ENCODE results near the gene TRIM34. TPM values are rescaled to one million over a fixed set of nuclear protein-coding genes. Genes with fewer than 3 reads are reported as not detected.
"Not testable (repeated sequence)": the region's sequence is repeated elsewhere in the genome, so short reads cannot be mapped to it uniquely, and the experiment has no call there.

Gene TRIM34
- total RNA-seq, 1 experiment from 2014 or later = 0.42 TPM

DNA sequence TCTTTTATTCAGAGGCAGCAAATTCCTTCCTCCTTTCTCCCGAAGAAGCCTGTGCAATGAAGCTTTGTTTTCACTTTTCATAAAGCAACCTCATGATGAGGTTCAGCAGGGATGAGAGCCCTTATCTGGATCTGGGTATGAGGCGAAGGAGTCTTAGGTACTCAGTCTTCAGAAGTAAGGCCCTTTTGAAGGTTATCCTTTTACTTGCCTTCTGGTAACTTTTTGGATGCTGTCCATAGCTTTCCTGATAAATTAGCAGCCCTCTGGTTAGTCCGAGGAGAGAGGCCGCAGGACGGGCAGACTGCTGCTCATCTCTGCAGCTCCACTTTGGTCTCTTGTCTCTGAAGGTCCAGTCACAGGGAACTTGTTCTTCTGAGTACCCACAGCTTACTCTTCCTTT is 65.9 kb downstream of the TRIM34 start:
- RAD21 ChIA-PET (ENCODE audit: low non-redundant PET in 1 of 2, low total read pairs in 2 of 2, uncharacterized antibody in 2 of 2, unreplicated experiment in 2 of 2) = no interaction called here
- no peak for DNase-seq (ENCODE audit: low read depth, low spot score)
- no peaks in the 10 kb centered on the region for H3K9me2 ChIP-seq (ENCODE audit: insufficient read depth)
- no peaks in the 10 kb centered on the region for H3K36me3 ChIP-seq (ENCODE audit: control insufficient read depth in 1 of 2, insufficient read depth in 2 of 2, low read length in 2 of 2)
- CTCF ChIA-PET = interaction anchor here (1.2 kb wide), 1 partner anchor 119 kb away, joined by 3 read pairs; no protein-coding TSS in a partner anchor
- POLR2A ChIA-PET = no interaction called here
- no peak overlapping the region for H3K4me2 ChIP-seq (ENCODE audit: low read length)
- H3K9ac ChIP-seq (ENCODE audit: low read length) = no peak overlapping the region
- H3K27ac ChIP-seq (ENCODE audit: low read depth, low read length) = no peak overlapping the region
- no peaks in the 10 kb centered on the region for H4K20me1 ChIP-seq (ENCODE audit: insufficient read depth)
- no peak for TF ChIP-seq MAX (IDR thresholded peaks at IDR 0.05)
- no peak for TF ChIP-seq ELF1 (IDR thresholded peaks at IDR 0.05; ENCODE audit: borderline replicate concordance, low read depth)
- TF ChIP-seq JUND (IDR thresholded peaks at IDR 0.05) = no peak
- TF ChIP-seq FOSL1 (IDR thresholded peaks at IDR 0.05; ENCODE audit: low read depth) = no peak
- TF ChIP-seq SIN3A (IDR thresholded peaks at IDR 0.05; ENCODE audit: low read depth) = no peak
- H3K9me3 ChIP-seq (ENCODE audit: control insufficient read depth in 1 of 2, insufficient read depth in 1 of 2, low read depth in 1 of 2, low read length in 2 of 2) = no peaks in the 10 kb centered on the region
- no peak overlapping the region for H3K4me3 ChIP-seq (replicated peaks in 1 of 2; ENCODE audit: low read depth in 1 of 2, low read length in 2 of 2)
- ATAC-seq = no peak
- intact Hi-C loops (cut with micrococcal nuclease) = no loop called here
- H3K4me1 ChIP-seq (ENCODE audit: control insufficient read depth in 1 of 2, insufficient read depth in 2 of 2, low read length in 2 of 2) = no peaks in the 10 kb centered on the region
- no peaks in the 10 kb centered on the region for H3K79me2 ChIP-seq (ENCODE audit: insufficient read depth, low read length)
- peaks cover 19% of the 10 kb centered on the region for H3K27me3 ChIP-seq (ENCODE audit: insufficient read depth, low read length)
- no peak overlapping the region for H2AFZ ChIP-seq (ENCODE audit: low read depth, low read length, poor library complexity, severe bottlenecking)
- no TSS peak for BruUV-seq (replicated peaks)

DNA sequence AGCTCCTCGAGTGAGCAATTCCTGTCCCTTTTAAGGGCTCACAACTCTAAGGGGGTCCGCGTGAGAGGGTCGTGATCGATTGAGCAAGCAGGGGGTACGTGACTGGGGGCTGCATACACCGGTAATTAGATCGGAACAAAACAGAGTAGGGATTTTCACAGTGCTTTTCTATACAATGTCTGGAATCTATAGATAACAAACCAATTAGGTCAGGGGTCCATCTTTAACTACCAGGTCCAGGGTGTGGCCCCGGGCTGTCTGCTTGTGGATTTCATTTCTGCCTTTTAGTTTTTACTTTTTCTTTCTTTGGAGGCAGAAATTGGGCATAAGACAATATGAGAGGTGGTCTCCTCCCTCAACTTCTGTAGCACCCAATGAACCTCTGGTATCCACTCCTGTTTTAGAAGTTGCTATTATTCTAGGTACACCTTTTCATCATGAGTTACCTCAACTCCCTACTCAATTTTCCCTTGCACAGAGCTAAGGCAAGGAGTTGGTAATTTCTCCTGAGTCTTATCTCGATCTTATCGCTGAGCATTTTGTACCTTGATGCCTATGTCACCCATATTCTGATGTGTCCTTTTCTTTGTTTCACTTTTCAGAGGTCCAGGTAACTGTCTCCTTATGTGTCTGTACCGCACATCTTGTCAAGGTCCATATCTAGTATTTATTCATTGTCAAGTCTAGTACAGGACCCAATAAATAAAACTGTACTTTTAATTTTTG is 66.6 kb downstream of the TRIM34 start:
- RAD21 ChIA-PET (ENCODE audit: low non-redundant PET in 1 of 2, low total read pairs in 2 of 2, uncharacterized antibody in 2 of 2, unreplicated experiment in 2 of 2); H3K27ac ChIP-seq (ENCODE audit: low read depth, low read length); H2AFZ ChIP-seq (ENCODE audit: low read depth, low read length, poor library complexity, severe bottlenecking); H3K79me2 ChIP-seq (ENCODE audit: insufficient read depth, low read length); H3K4me3 ChIP-seq (replicated peaks in 1 of 2; ENCODE audit: low read depth in 1 of 2, low read length in 2 of 2); H3K9me2 ChIP-seq (ENCODE audit: insufficient read depth); H3K9me3 ChIP-seq (ENCODE audit: control insufficient read depth in 1 of 2, insufficient read depth in 1 of 2, low read depth in 1 of 2, low read length in 2 of 2); DNase-seq (ENCODE audit: low read depth, low spot score); BruUV-seq (replicated peaks); H3K4me2 ChIP-seq (ENCODE audit: low read length); ATAC-seq; intact Hi-C loops (cut with micrococcal nuclease); POLR2A ChIA-PET; H3K9ac ChIP-seq (ENCODE audit: low read length); H4K20me1 ChIP-seq (ENCODE audit: insufficient read depth); H3K4me1 ChIP-seq (ENCODE audit: control insufficient read depth in 1 of 2, insufficient read depth in 2 of 2, low read length in 2 of 2); CTCF ChIA-PET; H3K36me3 ChIP-seq (ENCODE audit: control insufficient read depth in 1 of 2, insufficient read depth in 2 of 2, low read length in 2 of 2): not testable (repeated sequence)
- H3K27me3 ChIP-seq (ENCODE audit: insufficient read depth, low read length) = peaks cover 25% of the 10 kb centered on the region

All from HCT116 (cell line).